Suprapubic skin (tissue), 4 donors: ENCODE results near the gene MBP.

Experiments used
- EP300 ChIP-seq: sonication (generic); formaldehyde crosslinking; IDR thresholded peaks from one replicate; pipeline ENCODE4 v1.6.1; 2017; ENCODE audit warnings: antibody characterized with exemption
- POLR2AphosphoS5 ChIP-seq, 3 donors: sonication (generic); formaldehyde crosslinking; IDR thresholded peaks; one replicate each; pipeline ENCODE4 v1.6.1; 2017; ENCODE audit warnings: antibody characterized with exemption in 3 of 3
- TF ChIP-seq, protein P1 (sequence below), 2 donors: fragments of 200-600 bp in 1 of 2; fragments of 450-650 bp in 1 of 2; sonication (generic) in 1 of 2; IDR thresholded peaks; one replicate each; pipeline ENCODE4 v1.5.1; 2016 to 2019; ENCODE audit warnings: antibody characterized with exemption in 2 of 2, mild to moderate bottlenecking in 1 of 2, moderate library complexity in 1 of 2

DNA sequence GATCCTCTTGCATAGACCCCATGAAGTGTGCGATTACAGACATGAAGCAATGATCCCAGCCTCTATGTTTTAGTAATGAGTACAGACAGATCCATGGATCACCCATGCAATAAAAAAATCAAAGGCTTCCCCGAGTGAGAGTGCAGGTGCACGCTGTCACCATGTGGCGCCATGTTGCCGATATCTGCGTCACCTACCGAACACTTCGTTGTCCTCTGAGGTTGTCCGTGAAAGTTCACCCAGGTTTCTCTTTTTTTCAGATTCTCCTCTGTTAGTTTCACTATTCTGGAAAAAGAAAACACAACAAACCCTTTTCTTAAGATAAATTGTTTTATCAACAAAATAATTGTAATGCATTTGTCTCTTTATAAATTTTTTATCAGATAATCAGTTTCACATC, 66.5 kb downstream of the MBP start:
- TF ChIP-seq, protein P1, sequence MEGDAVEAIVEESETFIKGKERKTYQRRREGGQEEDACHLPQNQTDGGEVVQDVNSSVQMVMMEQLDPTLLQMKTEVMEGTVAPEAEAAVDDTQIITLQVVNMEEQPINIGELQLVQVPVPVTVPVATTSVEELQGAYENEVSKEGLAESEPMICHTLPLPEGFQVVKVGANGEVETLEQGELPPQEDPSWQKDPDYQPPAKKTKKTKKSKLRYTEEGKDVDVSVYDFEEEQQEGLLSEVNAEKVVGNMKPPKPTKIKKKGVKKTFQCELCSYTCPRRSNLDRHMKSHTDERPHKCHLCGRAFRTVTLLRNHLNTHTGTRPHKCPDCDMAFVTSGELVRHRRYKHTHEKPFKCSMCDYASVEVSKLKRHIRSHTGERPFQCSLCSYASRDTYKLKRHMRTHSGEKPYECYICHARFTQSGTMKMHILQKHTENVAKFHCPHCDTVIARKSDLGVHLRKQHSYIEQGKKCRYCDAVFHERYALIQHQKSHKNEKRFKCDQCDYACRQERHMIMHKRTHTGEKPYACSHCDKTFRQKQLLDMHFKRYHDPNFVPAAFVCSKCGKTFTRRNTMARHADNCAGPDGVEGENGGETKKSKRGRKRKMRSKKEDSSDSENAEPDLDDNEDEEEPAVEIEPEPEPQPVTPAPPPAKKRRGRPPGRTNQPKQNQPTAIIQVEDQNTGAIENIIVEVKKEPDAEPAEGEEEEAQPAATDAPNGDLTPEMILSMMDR (IDR thresholded peaks at IDR 0.05), result no peak
- TF ChIP-seq POLR2AphosphoS5 (IDR thresholded peaks at IDR 0.05), result no peak
- no peak for TF ChIP-seq EP300
